Thymus (tissue), 11 donors: ENCODE data around the gene NAGLU. TPM values are rescaled to one million over a fixed set of nuclear protein-coding genes. Genes with fewer than 3 reads are reported as not detected.
A peak's percentile ranks its signal among the peaks of the same experiment; 100 is the strongest.
"Not testable (repeated sequence)": the region's sequence is repeated elsewhere in the genome, so short reads cannot be mapped to it uniquely, and the experiment has no call there.

Source experiments
- DNase-seq, 9 donors: peaks; one replicate each; pipeline ENCODE4 v3.0.0-alpha.2; 2013; ENCODE audit warnings: low spot score in 9 of 9, low read depth in 6 of 9, missing footprints in 1 of 9
- H3K27ac ChIP-seq, 2 donors: one replicate each; pipeline ENCODE4 v1.5.1; 2013; ENCODE audit warnings: control low read depth in 1 of 2, low read depth in 1 of 2, low read length in 1 of 2, mild to moderate bottlenecking in 1 of 2, moderate library complexity in 1 of 2
- H3K27me3 ChIP-seq, 2 donors: one replicate each; pipeline ENCODE4 v1.5.1; 2013; ENCODE audit warnings: low read length in 1 of 2; ENCODE audit not compliant: control insufficient read depth in 2 of 2, insufficient read depth in 1 of 2
- H3K36me3 ChIP-seq, 2 donors: one replicate each; pipeline ENCODE4 v1.5.1; 2013; ENCODE audit warnings: low read length in 1 of 2, mild to moderate bottlenecking in 1 of 2, moderate library complexity in 1 of 2; ENCODE audit not compliant: control insufficient read depth in 2 of 2, insufficient read depth in 2 of 2
- H3K4me1 ChIP-seq, 2 donors: one replicate each; pipeline ENCODE4 v1.5.1; 2013; ENCODE audit warnings: low read length in 2 of 2; ENCODE audit not compliant: control insufficient read depth in 2 of 2, insufficient read depth in 2 of 2
- H3K4me3 ChIP-seq, 2 donors: one replicate each; pipeline ENCODE4 v1.5.1; 2013; ENCODE audit warnings: low read length in 2 of 2, control low read depth in 1 of 2, mild to moderate bottlenecking in 1 of 2
- H3K9me3 ChIP-seq, 2 donors: one replicate each; pipeline ENCODE4 v1.5.1; 2013; ENCODE audit warnings: low read length in 1 of 2, mild to moderate bottlenecking in 1 of 2; ENCODE audit not compliant: control insufficient read depth in 2 of 2, insufficient read depth in 1 of 2
- WGBS: extraction: QIAGEN DNeasy Blood & Tissue Kit; methylation state at CpG from one replicate; pipeline ENCODE4 v1.1.7; 2013; 5-methylcytosine and 5-hydroxymethylcytosine counted together
- polyA plus RNA-seq: library from polyadenylated mRNA; stranded (reverse); fragments of 200-250 nt; gene quantifications from one replicate; pipeline ENCODE4 v1.2.3, GENCODE V29; 2013
- total RNA-seq: library from RNA; stranded (reverse); fragments of 120-200 nt; gene quantifications from one replicate; pipeline ENCODE4 v1.2.4, GENCODE V29; 2013
- donor health status: healthy.

The NAGLU gene
- total and polyA plus RNA-seq, 2 donors: 10.0 to 33.6 TPM

GRCh38 chr17:42547698-42548069, 11.6 kb downstream of the NAGLU start:
- 96% methylated on average over 14 of the region's 14 CpGs for WGBS
- peaks cover 13 to 14% of the 10 kb centered on the region in 2 donors for H3K36me3 ChIP-seq
- no peak for DNase-seq
- H3K4me1 ChIP-seq: peaks cover 6 to 15% of the 10 kb centered on the region in 2 donors
- no peaks in the 10 kb centered on the region for H3K9me3 ChIP-seq
- H3K27ac ChIP-seq: no peak overlapping the region
- no peak overlapping the region for H3K4me3 ChIP-seq
- peaks cover 0 to 17% of the 10 kb centered on the region in 2 donors for H3K27me3 ChIP-seq

- H3K9me3 ChIP-seq: no peaks in the 10 kb centered on the region
- H3K36me3 ChIP-seq: peaks cover 10% of the 10 kb centered on the region in 2 donors
- peaks cover 0 to 17% of the 10 kb centered on the region in 2 donors for H3K27me3 ChIP-seq
- peaks cover 8 to 16% of the 10 kb centered on the region in 2 donors for H3K4me1 ChIP-seq
- peak overlapping the region; percentile 22 to 50 for H3K4me3 ChIP-seq
- 23% methylated on average over 74 of the region's 74 CpGs for WGBS
- DNase-seq: peak in 4 of 9 donors; percentile 61 to 82 (median 76)
- no peak overlapping the region for H3K27ac ChIP-seq
These were observed 12.2 kb downstream of the NAGLU start for GRCh38 chr17:42548070-42548837.

DNA sequence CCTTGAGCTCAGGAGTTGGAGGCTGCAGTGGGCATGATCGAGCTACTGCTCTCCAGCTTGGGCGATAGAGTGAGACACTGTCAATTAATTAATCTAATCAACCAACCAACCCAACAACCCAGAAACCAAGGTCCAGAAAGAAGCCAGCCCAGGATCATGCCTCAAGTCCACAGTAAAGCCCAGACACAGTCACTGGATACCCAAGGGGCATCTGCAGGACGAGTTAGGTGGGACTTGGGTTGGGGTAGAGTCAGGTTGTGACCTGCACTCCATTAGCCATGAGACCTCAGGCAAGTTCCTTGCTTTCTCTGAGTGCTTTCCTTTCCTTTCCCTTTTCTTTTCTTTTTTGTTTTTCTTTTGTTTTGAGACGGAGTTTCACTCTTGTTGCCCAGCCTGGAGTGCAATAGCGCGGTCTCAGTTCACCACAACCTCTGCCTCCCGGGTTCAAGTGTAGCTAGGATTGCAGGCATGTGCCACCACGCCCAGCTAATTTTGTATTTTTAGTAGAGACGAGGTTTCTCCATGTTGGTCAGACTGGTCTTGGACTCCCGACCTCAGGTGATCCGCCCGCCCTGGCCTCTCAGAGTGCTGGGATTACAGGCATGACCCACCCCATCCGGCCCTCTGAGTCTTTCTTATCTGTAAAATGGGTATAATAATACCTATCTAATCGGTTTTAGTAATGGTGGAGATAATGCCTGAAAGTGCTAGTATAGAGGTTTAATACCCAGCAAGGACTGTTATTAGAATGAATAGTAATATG, 13.1 kb downstream of the NAGLU start:
- Histone ChIP-seq H3K4me3 (no peak overlapping the region), H3K36me3 (peaks cover 3 to 4% of the 10 kb centered on the region in 2 donors), H3K4me1 (peaks cover 11 to 25% of the 10 kb centered on the region in 2 donors), H3K27ac (no peak overlapping the region), H3K9me3 (no peaks in the 10 kb centered on the region), H3K27me3 (peaks cover 0 to 17% of the 10 kb centered on the region in 2 donors)
- 89% methylated on average over 14 of the region's 14 CpGs for WGBS
- DNase-seq: no peak

GRCh38 chr17:42552736-42553135, 16.7 kb downstream of the NAGLU start, which contains the start of gene HSD17B1:
TSS of gene HSD17B1 (plus strand) at chr17:42552923. CDS start at chr17:42552934, 11 bp downstream.
- not testable (repeated sequence) for DNase-seq, H3K9me3 ChIP-seq, H3K36me3 ChIP-seq, H3K27ac ChIP-seq
- Histone ChIP-seq H3K4me3 (peak within 1 kb of the TSS; percentile 73 to 93), H3K27me3 (peaks cover 0 to 14% of the 10 kb centered on the region in 2 donors), H3K4me1 (peaks cover 16 to 33% of the 10 kb centered on the region in 2 donors)
- whole genome bisulfite sequencing: 98% methylated on average over 15 of the region's 15 CpGs

- Histone ChIP-seq H3K36me3 (no peaks in the 10 kb centered on the region), H3K27me3 (peaks cover 0 to 9% of the 10 kb centered on the region in 2 donors), H3K4me1 (peaks cover 13 to 28% of the 10 kb centered on the region in 2 donors), H3K9me3 (no peaks in the 10 kb centered on the region), H3K4me3 (no peak overlapping the region), H3K27ac (no peak overlapping the region)
- 96% methylated on average over 45 of the region's 45 CpGs for WGBS
- DNase-seq: no peak
These were observed 17.2 kb downstream of the NAGLU start for GRCh38 chr17:42553161-42553818.

GRCh38 chr17:42553866-42554249, 17.8 kb downstream of the NAGLU start:
- no peak for DNase-seq
- WGBS: 75% methylated on average over 16 of the region's 16 CpGs
- H3K27ac ChIP-seq: peak overlapping the region; percentile 81 to 84
- peaks cover 0 to 3% of the 10 kb centered on the region in 2 donors for H3K27me3 ChIP-seq
- H3K36me3 ChIP-seq: no peaks in the 10 kb centered on the region
- H3K4me1 ChIP-seq: peaks cover 13 to 22% of the 10 kb centered on the region in 2 donors
- H3K9me3 ChIP-seq: no peaks in the 10 kb centered on the region
- H3K4me3 ChIP-seq: peak overlapping the region; percentile 73 to 93

DNA sequence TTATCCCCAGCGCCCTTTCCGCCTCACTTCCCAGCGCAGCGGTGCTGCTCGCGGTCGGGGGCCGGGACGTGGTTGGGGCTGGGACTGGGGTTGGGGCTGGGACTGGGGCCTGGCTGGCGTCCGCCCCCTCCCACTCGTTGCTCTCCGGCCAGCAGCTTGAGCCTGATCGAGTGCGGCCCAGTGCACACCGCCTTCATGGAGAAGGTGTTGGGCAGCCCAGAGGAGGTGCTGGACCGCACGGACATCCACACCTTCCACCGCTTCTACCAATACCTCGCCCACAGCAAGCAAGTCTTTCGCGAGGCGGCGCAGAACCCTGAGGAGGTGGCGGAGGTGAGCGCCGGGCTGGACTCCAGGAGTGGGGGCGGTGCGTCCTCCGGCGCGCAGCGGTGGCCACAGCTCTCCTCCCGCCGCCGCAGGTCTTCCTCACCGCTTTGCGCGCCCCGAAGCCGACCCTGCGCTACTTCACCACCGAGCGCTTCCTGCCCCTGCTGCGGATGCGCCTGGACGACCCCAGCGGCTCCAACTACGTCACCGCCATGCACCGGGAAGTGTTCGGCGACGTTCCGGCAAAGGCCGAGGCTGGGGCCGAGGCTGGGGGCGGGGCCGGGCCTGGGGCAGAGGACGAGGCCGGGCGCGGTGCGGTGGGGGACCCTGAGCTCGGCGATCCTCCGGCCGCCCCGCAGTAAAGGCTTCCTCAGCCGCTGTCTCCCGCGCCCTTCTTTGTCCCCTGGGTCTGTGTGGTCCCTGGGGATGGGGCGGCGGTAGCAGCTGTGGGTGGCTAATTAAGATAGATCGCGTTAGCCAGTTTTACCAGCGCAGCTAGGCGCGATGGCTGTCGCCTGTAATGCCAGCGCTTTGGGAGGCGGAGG, 18.4 kb downstream of the NAGLU start:
- no peaks in the 10 kb centered on the region for H3K9me3 ChIP-seq
- no peaks in the 10 kb centered on the region for H3K36me3 ChIP-seq
- peak overlapping the region; percentile 73 to 93 for H3K4me3 ChIP-seq
- DNase-seq: peak in 5 of 9 donors; percentile 67 to 88 (median 79)
- H3K27ac ChIP-seq: peak overlapping the region; percentile 84 to 87
- H3K4me1 ChIP-seq: peaks cover 13 to 20% of the 10 kb centered on the region in 2 donors
- under 1% methylated on average over 82 of the region's 82 CpGs for whole genome bisulfite sequencing
- no peaks in the 10 kb centered on the region for H3K27me3 ChIP-seq

GRCh38 chr17:42555122-42555622, 19.1 kb downstream of the NAGLU start:
- peaks cover 13 to 23% of the 10 kb centered on the region in 2 donors for H3K4me1 ChIP-seq
- no peaks in the 10 kb centered on the region for H3K27me3 ChIP-seq
- 26% methylated on average over 4 of the region's 4 CpGs for WGBS
- DNase-seq: no peak
- peak overlapping the region; percentile 84 to 87 for H3K27ac ChIP-seq
- no peaks in the 10 kb centered on the region for H3K9me3 ChIP-seq
- H3K36me3 ChIP-seq: no peaks in the 10 kb centered on the region
- peak overlapping the region; percentile 73 to 93 for H3K4me3 ChIP-seq
